ENCODE results near the gene AGL.

GRCh38 chr1:99969729-99970621 is 119.8 kb downstream of the AGL start, which contains the start of gene SLC35A3:
- TF ChIP-seq POLR2A (IDR thresholded peaks at IDR 0.05; ENCODE audit: low read length) (peak; percentile 81), GATA1 (IDR thresholded peaks at IDR 0.05; ENCODE audit: low read depth, low read length) (no peak)
